Osteoblast (primary cell): Measurements from ENCODE around the gene EXO5. TPM values are rescaled to one million over a fixed set of nuclear protein-coding genes. Genes with fewer than 3 reads are reported as not detected.
A peak's percentile ranks its signal among the peaks of the same experiment; 100 is the strongest.

ENCODE experiments used
- DNase-seq: peaks from one replicate; pipeline ENCODE4 v3.0.0; 2011; ENCODE audit warnings: low spot score, mixed read lengths; ENCODE audit not compliant: insufficient read length; ENCODE audit errors: missing footprints
- H2AFZ ChIP-seq: 2 replicates; pipeline ENCODE4 v1.6.0; 2011; ENCODE audit warnings: mild to moderate bottlenecking, low read length
- H3K27ac ChIP-seq: 2 replicates; pipeline ENCODE4 v1.5.1; 2011; ENCODE audit warnings: mild to moderate bottlenecking, low read depth, low read length, moderate library complexity
- H3K27me3 ChIP-seq: 2 replicates; pipeline ENCODE4 v1.6.0; 2012; ENCODE audit warnings: mild to moderate bottlenecking, control low read depth, inconsistent platforms, low read length, moderate library complexity; ENCODE audit not compliant: insufficient read depth
- H3K36me3 ChIP-seq: 2 replicates; pipeline ENCODE4 v1.5.1; 2011; ENCODE audit warnings: mild to moderate bottlenecking, low read length, control low read depth, moderate library complexity; ENCODE audit not compliant: insufficient read depth
- H3K4me1 ChIP-seq: 2 replicates; pipeline ENCODE4 v1.5.1; 2011; ENCODE audit warnings: mild to moderate bottlenecking, low read length, control low read depth, moderate library complexity; ENCODE audit not compliant: insufficient read depth
- H3K4me2 ChIP-seq: 2 replicates; pipeline ENCODE4 v1.6.0; 2011; ENCODE audit warnings: mild to moderate bottlenecking, low read length; ENCODE audit not compliant: insufficient read depth
- H3K4me3 ChIP-seq: fragments of 200-600 bp; sonication (generic); 3 replicates; pipeline ENCODE4 v1.5.1; 2012; ENCODE audit warnings: mild to moderate bottlenecking, low read length, inconsistent platforms; ENCODE audit not compliant: insufficient read depth
- H3K79me2 ChIP-seq: 2 replicates; pipeline ENCODE4 v1.6.0; 2012; ENCODE audit warnings: mild to moderate bottlenecking, low read length, control low read depth, inconsistent platforms; ENCODE audit not compliant: insufficient read depth
- H3K9me3 ChIP-seq: 2 replicates; pipeline ENCODE4 v1.5.1; 2011; ENCODE audit warnings: low read depth, low read length, control low read depth
- H4K20me1 ChIP-seq: 2 replicates; pipeline ENCODE4 v1.6.0; 2012; ENCODE audit warnings: mild to moderate bottlenecking, low read length, control low read depth; ENCODE audit not compliant: insufficient read depth
- CTCF ChIP-seq: IDR thresholded peaks from 2 replicates; pipeline ENCODE4 v1.5.1; 2011; ENCODE audit warnings: mild to moderate bottlenecking, low read depth, low read length, moderate library complexity; ENCODE audit errors: extremely low read depth
- total RNA-seq: library from RNA; depleted of rRNA; stranded (reverse); fragments of >200 nt; gene quantifications from 2 replicates; pipeline ENCODE4 v1.2.3, GENCODE V29; 2012

The EXO5 gene
- total RNA-seq, 1 donor, result 12.3 TPM

- Histone ChIP-seq H3K9me3 (no peaks in the 10 kb centered on the region), H3K36me3 (peaks cover 1% of the 10 kb centered on the region), H3K4me1 (peaks cover 10% of the 10 kb centered on the region), H3K27ac (peak within 1 kb of the TSS; percentile 3), H4K20me1 (no peaks in the 10 kb centered on the region), H3K27me3 (no peaks in the 10 kb centered on the region), H3K79me2 (no peaks in the 10 kb centered on the region), H2AFZ (peak within 1 kb of the TSS; percentile 98), H3K4me2 (peak within 1 kb of the TSS; percentile 92), H3K4me3 (peak within 1 kb of the TSS; percentile 85)
- peak; percentile 91 for DNase-seq
- no peak for TF ChIP-seq CTCF
Observed at GRCh38 chr1:40476924-40477677, 31.5 kb upstream of the EXO5 start, which contains the start of gene ZFP69. TSS of gene ZFP69 (plus strand) at chr1:40477290. CDS start at chr1:40479362, 2,072 bp downstream.

- Histone ChIP-seq H3K36me3 (peaks cover 7% of the 10 kb centered on the region), H3K27me3 (no peaks in the 10 kb centered on the region), H3K4me3 (peak overlapping the region; percentile 85), H3K9me3 (no peaks in the 10 kb centered on the region), H3K4me1 (peaks cover 10% of the 10 kb centered on the region), H2AFZ (peak overlapping the region; percentile 98), H3K4me2 (peak overlapping the region; percentile 92), H3K79me2 (no peaks in the 10 kb centered on the region), H3K27ac (peak overlapping the region; percentile 3), H4K20me1 (no peaks in the 10 kb centered on the region)
- TF ChIP-seq CTCF, result no peak
- peak; percentile 63 for DNase-seq
Observed at GRCh38 chr1:40477678-40478053, 30.9 kb upstream of the EXO5 start.

- H3K27me3 ChIP-seq, result no peaks in the 10 kb centered on the region
- H2AFZ ChIP-seq, result peak overlapping the region; percentile 98
- no peaks in the 10 kb centered on the region for H4K20me1 ChIP-seq
- H3K4me2 ChIP-seq, result peak overlapping the region; percentile 92
- DNase-seq, result no peak
- H3K36me3 ChIP-seq, result peaks cover 7% of the 10 kb centered on the region
- H3K9me3 ChIP-seq, result no peaks in the 10 kb centered on the region
- H3K79me2 ChIP-seq, result no peaks in the 10 kb centered on the region
- peaks cover 10% of the 10 kb centered on the region for H3K4me1 ChIP-seq
- H3K4me3 ChIP-seq, result peak overlapping the region; percentile 85
- H3K27ac ChIP-seq, result no peak overlapping the region
- no peak for TF ChIP-seq CTCF
Observed at GRCh38 chr1:40478276-40478675, 30.3 kb upstream of the EXO5 start.

GRCh38 chr1:40479156-40479555 is 29.4 kb upstream of the EXO5 start:
- Histone ChIP-seq H4K20me1 (no peaks in the 10 kb centered on the region), H2AFZ (no peak overlapping the region), H3K27me3 (no peaks in the 10 kb centered on the region), H3K79me2 (no peaks in the 10 kb centered on the region), H3K4me3 (no peak overlapping the region), H3K4me1 (peaks cover 10% of the 10 kb centered on the region), H3K27ac (no peak overlapping the region), H3K4me2 (no peak overlapping the region), H3K36me3 (peaks cover 7% of the 10 kb centered on the region), H3K9me3 (no peaks in the 10 kb centered on the region)
- TF ChIP-seq CTCF, result no peak
- DNase-seq, result no peak
